Endodermal cell (in vitro differentiated cells): ENCODE data around the gene PPP1R36. TPM values are rescaled to one million over a fixed set of nuclear protein-coding genes. Genes with fewer than 3 reads are reported as not detected.
A peak's percentile ranks its signal among the peaks of the same experiment; 100 is the strongest.

Source experiments
- DNase-seq: peaks from one replicate; pipeline ENCODE4 v3.0.0-alpha.2; 2017
- H3K27ac ChIP-seq: 2 replicates; pipeline ENCODE4 v1.5.1; 2013; ENCODE audit warnings: mild to moderate bottlenecking, low read depth, low read length, moderate library complexity
- H3K27me3 ChIP-seq: 2 replicates; pipeline ENCODE4 v1.6.1; 2013; ENCODE audit warnings: mild to moderate bottlenecking, low read length, moderate library complexity; ENCODE audit not compliant: insufficient read depth, control insufficient read depth, poor library complexity, severe bottlenecking
- H3K36me3 ChIP-seq: 2 replicates; pipeline ENCODE4 v1.7.0; 2013; ENCODE audit warnings: mild to moderate bottlenecking, low read length, moderate library complexity; ENCODE audit not compliant: control insufficient read depth, insufficient read depth
- H3K4me1 ChIP-seq: one replicate; pipeline ENCODE4 v1.7.0; 2013; ENCODE audit warnings: low read length; ENCODE audit not compliant: control insufficient read depth, insufficient read depth
- H3K4me3 ChIP-seq: 2 replicates; pipeline ENCODE4 v1.5.1; 2013; ENCODE audit warnings: mild to moderate bottlenecking, low read length, moderate library complexity
- H3K9ac ChIP-seq: 2 replicates; pipeline ENCODE4 v1.6.1; 2013; ENCODE audit warnings: mild to moderate bottlenecking, low read length, moderate library complexity; ENCODE audit not compliant: poor library complexity, severe bottlenecking; ENCODE audit errors: extremely low read depth
- H3K9me3 ChIP-seq: 2 replicates; pipeline ENCODE4 v1.6.1; 2013; ENCODE audit warnings: mild to moderate bottlenecking, low read length, moderate library complexity; ENCODE audit not compliant: control insufficient read depth
- H3K27ac Mint-ChIP-seq: 2 replicates; pipeline ENCODE4 v1.8.0; 2020; ENCODE audit warnings: mixed read lengths
- H3K27me3 Mint-ChIP-seq: 2 replicates; pipeline ENCODE4 v1.8.0; 2021; ENCODE audit warnings: mild to moderate bottlenecking, mixed read lengths; ENCODE audit not compliant: insufficient read depth
- H3K36me3 Mint-ChIP-seq: 2 replicates; pipeline ENCODE4 v1.8.0; 2020; ENCODE audit warnings: low read depth, mixed read lengths
- H3K4me1 Mint-ChIP-seq: 2 replicates; pipeline ENCODE4 v1.8.0; 2020; ENCODE audit warnings: mixed read lengths
- H3K4me3 Mint-ChIP-seq: 2 replicates; pipeline ENCODE4 v1.8.0; 2020; ENCODE audit warnings: mild to moderate bottlenecking, moderate library complexity, mixed read lengths
- H3K9me3 Mint-ChIP-seq: 2 replicates; pipeline ENCODE4 v1.8.0; 2020; ENCODE audit warnings: mild to moderate bottlenecking, mixed read lengths
- WGBS, 2 experiments: methylation state at CpG; one replicate each; pipeline versions ENCODE4 v1.1.5 to v1.1.7; 2013; ENCODE audit warnings: missing lambda C conversion rate in 2 of 2, mixed read lengths in 1 of 2; ENCODE audit not compliant: insufficient coverage in 1 of 2, insufficient read length in 1 of 2; 5-methylcytosine and 5-hydroxymethylcytosine counted together
- total RNA-seq, 2 donors: library from RNA; stranded (reverse); fragmentation: NEBNext Ultra II Directional in 1 of 2; extraction: Animal tissue kit (Norgen Biotek cat#: 25700) in 1 of 2; gene quantifications; 2 replicates in 1 of 2; 3 replicates in 1 of 2; pipeline ENCODE4 v1.2.1, GENCODE V29; 2021
- TF ChIP-seq, protein P1 (sequence below): fragments of 200-600 bp; sonication (generic); conservative IDR thresholded peaks from 2 replicates; pipeline ENCODE4 v1.5.0; 2021; ENCODE audit warnings: antibody characterized with exemption, mild to moderate bottlenecking

Gene PPP1R36
- total RNA-seq, 2 donors from 2014 or later: 0.24 to 1.2 TPM

DNA sequence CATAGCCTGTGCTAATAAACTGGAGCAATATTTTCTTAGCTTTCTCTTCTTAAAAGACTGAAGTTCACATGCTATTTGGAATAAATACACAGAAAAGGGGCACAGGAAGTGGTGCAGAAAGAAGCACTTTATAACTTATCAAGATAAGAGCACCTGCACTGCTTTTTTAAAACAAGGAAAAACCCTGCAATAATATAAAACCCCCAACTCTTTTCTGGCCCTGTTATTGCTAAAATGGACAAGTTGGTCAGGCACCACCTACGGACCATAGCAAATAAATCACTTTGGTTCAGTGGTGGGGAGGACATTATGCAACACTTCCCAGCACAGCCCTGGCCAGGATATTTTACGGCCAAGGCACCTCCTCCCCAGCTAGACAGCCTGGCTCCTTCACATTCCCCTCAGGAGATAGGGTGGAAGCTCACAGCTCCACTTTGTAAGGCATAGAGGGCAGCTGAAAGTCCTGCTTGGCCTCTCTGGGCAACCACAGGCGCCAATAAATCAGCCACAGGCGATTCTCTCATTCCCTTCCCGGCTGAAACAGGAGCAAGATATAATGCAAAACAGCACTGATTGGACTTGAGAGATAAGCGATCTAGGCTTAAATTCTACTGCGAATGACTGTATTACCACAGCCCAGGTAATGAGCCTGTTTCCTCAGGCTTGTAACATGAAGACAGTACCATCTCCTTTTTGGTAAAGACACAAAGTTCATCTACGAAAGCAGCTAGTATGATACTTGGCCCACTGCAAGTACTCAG lies 48.2 kb upstream of the PPP1R36 start:
- H3K27ac ChIP-seq: no peak overlapping the region
- H3K4me1 ChIP-seq: peaks cover 12% of the 10 kb centered on the region
- no peak for DNase-seq
- 78 to 88% methylated on average over 7 to 8 of the region's 8 CpGs for WGBS, 2 experiments
- H3K27me3 ChIP-seq: no peaks in the 10 kb centered on the region
- peaks cover 32% of the 10 kb centered on the region for H3K4me1 Mint-ChIP-seq
- H3K27ac Mint-ChIP-seq: no peak overlapping the region
- peak overlapping the region; percentile 29 for H3K4me3 Mint-ChIP-seq
- no peak overlapping the region for H3K9ac ChIP-seq
- H3K36me3 ChIP-seq: peaks cover 3% of the 10 kb centered on the region
- H3K4me3 ChIP-seq: peak overlapping the region; percentile 93
- H3K27me3 Mint-ChIP-seq: no peaks in the 10 kb centered on the region
- no peaks in the 10 kb centered on the region for H3K9me3 Mint-ChIP-seq
- TF ChIP-seq, protein P1, sequence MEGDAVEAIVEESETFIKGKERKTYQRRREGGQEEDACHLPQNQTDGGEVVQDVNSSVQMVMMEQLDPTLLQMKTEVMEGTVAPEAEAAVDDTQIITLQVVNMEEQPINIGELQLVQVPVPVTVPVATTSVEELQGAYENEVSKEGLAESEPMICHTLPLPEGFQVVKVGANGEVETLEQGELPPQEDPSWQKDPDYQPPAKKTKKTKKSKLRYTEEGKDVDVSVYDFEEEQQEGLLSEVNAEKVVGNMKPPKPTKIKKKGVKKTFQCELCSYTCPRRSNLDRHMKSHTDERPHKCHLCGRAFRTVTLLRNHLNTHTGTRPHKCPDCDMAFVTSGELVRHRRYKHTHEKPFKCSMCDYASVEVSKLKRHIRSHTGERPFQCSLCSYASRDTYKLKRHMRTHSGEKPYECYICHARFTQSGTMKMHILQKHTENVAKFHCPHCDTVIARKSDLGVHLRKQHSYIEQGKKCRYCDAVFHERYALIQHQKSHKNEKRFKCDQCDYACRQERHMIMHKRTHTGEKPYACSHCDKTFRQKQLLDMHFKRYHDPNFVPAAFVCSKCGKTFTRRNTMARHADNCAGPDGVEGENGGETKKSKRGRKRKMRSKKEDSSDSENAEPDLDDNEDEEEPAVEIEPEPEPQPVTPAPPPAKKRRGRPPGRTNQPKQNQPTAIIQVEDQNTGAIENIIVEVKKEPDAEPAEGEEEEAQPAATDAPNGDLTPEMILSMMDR: peak; percentile 24
- peaks cover 18% of the 10 kb centered on the region for H3K36me3 Mint-ChIP-seq
- no peaks in the 10 kb centered on the region for H3K9me3 ChIP-seq

DNA sequence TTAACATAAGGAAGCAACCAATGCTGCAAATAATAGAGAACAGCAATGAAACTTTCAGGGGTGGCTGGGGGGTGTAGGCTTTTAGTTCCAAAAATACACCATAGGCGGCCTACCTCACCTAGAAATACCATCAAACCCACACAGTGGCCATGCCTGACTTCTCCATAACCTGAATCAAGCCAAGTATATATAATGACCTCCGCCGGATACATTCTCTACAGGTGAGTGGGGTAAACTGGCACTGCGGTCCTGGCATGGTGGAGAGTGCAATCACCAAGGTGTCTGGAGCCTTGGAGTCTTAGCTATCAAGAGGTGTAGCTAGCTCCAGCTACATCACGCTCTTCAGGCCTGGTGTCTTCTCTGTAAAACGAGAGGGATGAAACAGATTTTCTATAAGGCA lies 47.3 kb upstream of the PPP1R36 start:
- Mint-ChIP-seq H3K36me3 (peaks cover 17% of the 10 kb centered on the region), H3K9me3 (no peaks in the 10 kb centered on the region), H3K27ac (peak overlapping the region; percentile 91), H3K4me1 (peaks cover 41% of the 10 kb centered on the region), H3K4me3 (peak overlapping the region; percentile 80), H3K27me3 (no peaks in the 10 kb centered on the region)
- Histone ChIP-seq H3K36me3 (peaks cover 3% of the 10 kb centered on the region), H3K9ac (peak overlapping the region; percentile 73), H3K27me3 (no peaks in the 10 kb centered on the region), H3K4me1 (peaks cover 19% of the 10 kb centered on the region), H3K9me3 (no peaks in the 10 kb centered on the region), H3K27ac (no peak overlapping the region), H3K4me3 (peak overlapping the region; percentile 93)
- WGBS, 2 experiments: 75 to 79% methylated on average over 5 to 6 of the region's 6 CpGs
- TF ChIP-seq, protein P1: no peak
- DNase-seq: no peak

DNA sequence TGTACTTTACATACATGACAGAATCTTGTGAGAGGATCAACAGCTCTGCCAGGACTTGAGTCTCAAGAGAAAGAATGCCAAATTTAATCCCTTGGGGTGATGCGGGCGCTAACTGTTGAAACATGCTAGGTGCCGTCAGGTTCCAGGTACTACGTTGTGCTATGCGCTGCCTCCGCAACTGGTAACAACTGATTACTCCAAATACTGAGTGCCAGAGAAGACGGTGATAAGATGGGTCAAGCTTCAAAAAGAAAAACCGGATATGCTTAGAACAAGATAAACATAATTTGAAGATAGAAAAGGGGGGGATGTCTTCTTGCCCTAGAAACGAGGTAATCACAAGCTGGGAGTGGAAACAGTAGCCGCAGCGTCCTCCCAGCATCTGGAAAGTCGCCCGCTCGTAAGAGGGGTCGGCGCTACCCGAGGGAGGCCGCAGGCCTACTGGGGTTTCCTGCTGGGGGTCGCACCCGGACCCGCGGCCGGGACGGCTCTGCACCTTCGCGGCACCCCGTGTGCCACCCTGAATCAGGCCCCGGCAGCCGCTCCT lies 46.8 kb upstream of the PPP1R36 start:
- WGBS, 2 experiments: 7 to 11% methylated on average over 21 to 29 of the region's 29 CpGs
- peak overlapping the region; percentile 80 for H3K4me3 Mint-ChIP-seq
- Histone ChIP-seq H3K27ac (peak overlapping the region; percentile 86), H3K4me1 (peaks cover 21% of the 10 kb centered on the region), H3K36me3 (peaks cover 3% of the 10 kb centered on the region), H3K27me3 (no peaks in the 10 kb centered on the region), H3K9me3 (no peaks in the 10 kb centered on the region), H3K4me3 (peak overlapping the region; percentile 93), H3K9ac (peak overlapping the region; percentile 73)
- peaks cover 13% of the 10 kb centered on the region for H3K36me3 Mint-ChIP-seq
- TF ChIP-seq, protein P1: no peak
- peak; percentile 62 for DNase-seq
- H3K27ac Mint-ChIP-seq: peak overlapping the region; percentile 91
- no peaks in the 10 kb centered on the region for H3K9me3 Mint-ChIP-seq
- peaks cover 46% of the 10 kb centered on the region for H3K4me1 Mint-ChIP-seq
- H3K27me3 Mint-ChIP-seq: no peaks in the 10 kb centered on the region
